ENCODE results near the gene ALDH8A1. TPM values are rescaled to one million over a fixed set of nuclear protein-coding genes. Genes with fewer than 3 reads are reported as not detected.

ALDH8A1 gene
- total RNA-seq, 5 donors from 2014 or later (not counting 1 experiment from before 2014, with no cell fraction given), result 1.8 to 3.6 (median 2.1) TPM

- Histone ChIP-seq H3K27me3 (replicated peaks in 1 of 2; ENCODE audit: control insufficient read depth in 2 of 2, extremely low read depth in 1 of 2, insufficient read depth in 2 of 2, low read length in 1 of 2) (no peaks in the 10 kb centered on the region), H3K9me3 (no peaks in the 10 kb centered on the region), H3K4me1 (ENCODE audit: control insufficient read depth in 1 of 2, extremely low read depth in 1 of 2, insufficient read depth in 2 of 2, low read length in 2 of 2) (no peaks in the 10 kb centered on the region), H3K4me3 (ENCODE audit: control insufficient read depth in 1 of 2, extremely low read depth in 1 of 2, low read length in 1 of 2) (no peak overlapping the region), H3K27ac (ENCODE audit: low read length) (no peak overlapping the region), H3K36me3 (ENCODE audit: control insufficient read depth in 2 of 2, extremely low read depth in 1 of 2, insufficient read depth in 1 of 2, low read length in 1 of 2) (no peaks in the 10 kb centered on the region)
- Mint-ChIP-seq H3K4me3 (no peak overlapping the region), H3K36me3 (peaks cover 21% of the 10 kb centered on the region), H3K27me3 (no peaks in the 10 kb centered on the region), H3K9me3 (no peaks in the 10 kb centered on the region), H3K4me1 (peaks cover 0 to 2% (median 0%) of the 10 kb centered on the region in 3 donors), H3K27ac (no peak overlapping the region)
- ATAC-seq (replicated peaks in 1 of 4) (no peak), DNase-seq (no peak)
- ChIA-PET CTCF (interaction anchor here in 1 of 2 donors (0.6 to 0.8 kb wide), 3 partner anchors 15 to 299 kb away, joined by 3 to 8 read pairs (median 5); no protein-coding TSS in a partner anchor), POLR2A (no interaction called here)
- 100% methylated on average over 2 of the region's 3 CpGs for WGBS (ENCODE audit: insufficient coverage)
These were observed 24.1 kb downstream of the ALDH8A1 start for GRCh38 chr6:134925800-134926199.

- Mint-ChIP-seq H3K27me3 (no peaks in the 10 kb centered on the region), H3K9me3 (no peaks in the 10 kb centered on the region), H3K36me3 (peaks cover 21% of the 10 kb centered on the region), H3K4me3 (no peak overlapping the region), H3K4me1 (no peaks in the 10 kb centered on the region), H3K27ac (no peak overlapping the region)
- ATAC-seq (replicated peaks in 1 of 4) (no peak), DNase-seq (no peak)
- Histone ChIP-seq H3K4me1 (ENCODE audit: control insufficient read depth in 1 of 2, extremely low read depth in 1 of 2, insufficient read depth in 2 of 2, low read length in 2 of 2) (no peaks in the 10 kb centered on the region), H3K36me3 (ENCODE audit: control insufficient read depth in 2 of 2, extremely low read depth in 1 of 2, insufficient read depth in 1 of 2, low read length in 1 of 2) (no peaks in the 10 kb centered on the region), H3K27ac (ENCODE audit: low read length) (no peak overlapping the region), H3K27me3 (replicated peaks in 1 of 2; ENCODE audit: control insufficient read depth in 2 of 2, extremely low read depth in 1 of 2, insufficient read depth in 2 of 2, low read length in 1 of 2) (no peaks in the 10 kb centered on the region), H3K4me3 (ENCODE audit: control insufficient read depth in 1 of 2, extremely low read depth in 1 of 2, low read length in 1 of 2) (no peak overlapping the region), H3K9me3 (no peaks in the 10 kb centered on the region)
- WGBS (ENCODE audit: insufficient coverage), result 96% methylated on average over 6 of the region's 6 CpGs
- ChIA-PET POLR2A (no interaction called here), CTCF (no interaction called here)
These were observed 28.1 kb downstream of the ALDH8A1 start for GRCh38 chr6:134921721-134922261.

- DNase-seq (no peak), ATAC-seq (replicated peaks in 1 of 4) (no peak)
- H3K27me3 ChIP-seq (replicated peaks in 1 of 2; ENCODE audit: control insufficient read depth in 2 of 2, extremely low read depth in 1 of 2, insufficient read depth in 2 of 2, low read length in 1 of 2), result no peaks in the 10 kb centered on the region
- no peaks in the 10 kb centered on the region for H3K36me3 ChIP-seq (ENCODE audit: control insufficient read depth in 2 of 2, extremely low read depth in 1 of 2, insufficient read depth in 1 of 2, low read length in 1 of 2)
- 83% methylated on average over 2 of the region's 5 CpGs for WGBS (ENCODE audit: insufficient coverage)
- Mint-ChIP-seq H3K27me3 (no peaks in the 10 kb centered on the region), H3K27ac (no peak overlapping the region), H3K4me3 (no peak overlapping the region), H3K4me1 (no peaks in the 10 kb centered on the region), H3K9me3 (no peaks in the 10 kb centered on the region), H3K36me3 (peaks cover 23% of the 10 kb centered on the region)
- no peak overlapping the region for H3K4me3 ChIP-seq (ENCODE audit: control insufficient read depth in 1 of 2, extremely low read depth in 1 of 2, low read length in 1 of 2)
- CTCF ChIA-PET, result no interaction called here
- H3K27ac ChIP-seq (ENCODE audit: low read length), result no peak overlapping the region
- POLR2A ChIA-PET, result no interaction called here
- no peaks in the 10 kb centered on the region for H3K4me1 ChIP-seq (ENCODE audit: control insufficient read depth in 1 of 2, extremely low read depth in 1 of 2, insufficient read depth in 2 of 2, low read length in 2 of 2)
- H3K9me3 ChIP-seq, result no peaks in the 10 kb centered on the region
These were observed 28.6 kb downstream of the ALDH8A1 start for GRCh38 chr6:134921276-134921675.

GRCh38 chr6:134920422-134920821 is 29.5 kb downstream of the ALDH8A1 start:
- Mint-ChIP-seq H3K9me3 (no peaks in the 10 kb centered on the region), H3K4me1 (no peaks in the 10 kb centered on the region), H3K27ac (no peak overlapping the region), H3K27me3 (no peaks in the 10 kb centered on the region), H3K36me3 (peaks cover 23% of the 10 kb centered on the region), H3K4me3 (no peak overlapping the region)
- ATAC-seq (replicated peaks in 1 of 4) (no peak), DNase-seq (no peak)
- Histone ChIP-seq H3K4me3 (ENCODE audit: control insufficient read depth in 1 of 2, extremely low read depth in 1 of 2, low read length in 1 of 2) (no peak overlapping the region), H3K27me3 (replicated peaks in 1 of 2; ENCODE audit: control insufficient read depth in 2 of 2, extremely low read depth in 1 of 2, insufficient read depth in 2 of 2, low read length in 1 of 2) (no peaks in the 10 kb centered on the region), H3K27ac (ENCODE audit: low read length) (no peak overlapping the region), H3K4me1 (ENCODE audit: control insufficient read depth in 1 of 2, extremely low read depth in 1 of 2, insufficient read depth in 2 of 2, low read length in 2 of 2) (no peaks in the 10 kb centered on the region), H3K9me3 (no peaks in the 10 kb centered on the region), H3K36me3 (ENCODE audit: control insufficient read depth in 2 of 2, extremely low read depth in 1 of 2, insufficient read depth in 1 of 2, low read length in 1 of 2) (no peaks in the 10 kb centered on the region)
- POLR2A ChIA-PET, result interaction anchor here in 1 of 2 donors (0.7 kb wide), 1 partner anchor 739 kb away, joined by 3 read pairs; no protein-coding TSS in a partner anchor
- WGBS (ENCODE audit: insufficient coverage), result no CpG with 5 or more reads among the region's 2 CpGs
- CTCF ChIA-PET, result interaction anchor here in 1 of 2 donors (2.5 kb wide), 1 partner anchor 20 kb away, joined by 13 read pairs; no protein-coding TSS in a partner anchor

GRCh38 chr6:134918418-134918961 is 31.4 kb downstream of the ALDH8A1 start:
- Histone ChIP-seq H3K4me3 (ENCODE audit: control insufficient read depth in 1 of 2, extremely low read depth in 1 of 2, low read length in 1 of 2) (no peak overlapping the region), H3K4me1 (ENCODE audit: control insufficient read depth in 1 of 2, extremely low read depth in 1 of 2, insufficient read depth in 2 of 2, low read length in 2 of 2) (no peaks in the 10 kb centered on the region), H3K9me3 (no peaks in the 10 kb centered on the region), H3K27ac (ENCODE audit: low read length) (no peak overlapping the region), H3K36me3 (ENCODE audit: control insufficient read depth in 2 of 2, extremely low read depth in 1 of 2, insufficient read depth in 1 of 2, low read length in 1 of 2) (no peaks in the 10 kb centered on the region), H3K27me3 (replicated peaks in 1 of 2; ENCODE audit: control insufficient read depth in 2 of 2, extremely low read depth in 1 of 2, insufficient read depth in 2 of 2, low read length in 1 of 2) (no peaks in the 10 kb centered on the region)
- Mint-ChIP-seq H3K9me3 (no peaks in the 10 kb centered on the region), H3K36me3 (peaks cover 23% of the 10 kb centered on the region), H3K27me3 (no peaks in the 10 kb centered on the region), H3K27ac (no peak overlapping the region), H3K4me3 (no peak overlapping the region), H3K4me1 (no peaks in the 10 kb centered on the region)
- ChIA-PET CTCF (interaction anchor here (1.2 to 2.5 kb wide), 2 partner anchors 22 to 23 kb away, joined by 4 to 13 read pairs; no protein-coding TSS in a partner anchor), POLR2A (no interaction called here)
- 93% methylated on average over 14 of the region's 17 CpGs for WGBS (ENCODE audit: insufficient coverage)
- DNase-seq, result no peak
- no peak for ATAC-seq (replicated peaks in 1 of 4)

GRCh38 chr6:134911547-134911946 is 38.4 kb downstream of the ALDH8A1 start:
- no peak overlapping the region for H3K27ac ChIP-seq (ENCODE audit: low read length)
- Mint-ChIP-seq H3K4me3 (no peak overlapping the region), H3K36me3 (peaks cover 5% of the 10 kb centered on the region), H3K4me1 (no peaks in the 10 kb centered on the region), H3K27me3 (no peaks in the 10 kb centered on the region), H3K9me3 (no peaks in the 10 kb centered on the region), H3K27ac (no peak overlapping the region)
- CTCF ChIA-PET, result no interaction called here
- no peak overlapping the region for H3K4me3 ChIP-seq (ENCODE audit: control insufficient read depth in 1 of 2, extremely low read depth in 1 of 2, low read length in 1 of 2)
- H3K36me3 ChIP-seq (ENCODE audit: control insufficient read depth in 2 of 2, extremely low read depth in 1 of 2, insufficient read depth in 1 of 2, low read length in 1 of 2), result no peaks in the 10 kb centered on the region
- POLR2A ChIA-PET, result no interaction called here
- no CpG with 5 or more reads among the region's 1 CpG for WGBS (ENCODE audit: insufficient coverage)
- no peaks in the 10 kb centered on the region for H3K4me1 ChIP-seq (ENCODE audit: control insufficient read depth in 1 of 2, extremely low read depth in 1 of 2, insufficient read depth in 2 of 2, low read length in 2 of 2)
- DNase-seq (no peak), ATAC-seq (replicated peaks in 1 of 4) (no peak)
- H3K9me3 ChIP-seq, result no peaks in the 10 kb centered on the region
- peaks cover 0 to 9% of the 10 kb centered on the region in 2 experiments for H3K27me3 ChIP-seq (replicated peaks in 1 of 2; ENCODE audit: control insufficient read depth in 2 of 2, extremely low read depth in 1 of 2, insufficient read depth in 2 of 2, low read length in 1 of 2)

All from T-cell (primary cell).